GM19025 (cell line): ENCODE data around the gene PPOX.

Experiments used
- ATAC-seq: cut with Tn5 transposase; IDR thresholded peaks from one replicate; pipeline ENCODE4 v1.9.1; 2021; ENCODE audit warnings: mild to moderate bottlenecking, low read depth, moderate library complexity; ENCODE audit not compliant: unreplicated experiment

The PPOX gene

DNA sequence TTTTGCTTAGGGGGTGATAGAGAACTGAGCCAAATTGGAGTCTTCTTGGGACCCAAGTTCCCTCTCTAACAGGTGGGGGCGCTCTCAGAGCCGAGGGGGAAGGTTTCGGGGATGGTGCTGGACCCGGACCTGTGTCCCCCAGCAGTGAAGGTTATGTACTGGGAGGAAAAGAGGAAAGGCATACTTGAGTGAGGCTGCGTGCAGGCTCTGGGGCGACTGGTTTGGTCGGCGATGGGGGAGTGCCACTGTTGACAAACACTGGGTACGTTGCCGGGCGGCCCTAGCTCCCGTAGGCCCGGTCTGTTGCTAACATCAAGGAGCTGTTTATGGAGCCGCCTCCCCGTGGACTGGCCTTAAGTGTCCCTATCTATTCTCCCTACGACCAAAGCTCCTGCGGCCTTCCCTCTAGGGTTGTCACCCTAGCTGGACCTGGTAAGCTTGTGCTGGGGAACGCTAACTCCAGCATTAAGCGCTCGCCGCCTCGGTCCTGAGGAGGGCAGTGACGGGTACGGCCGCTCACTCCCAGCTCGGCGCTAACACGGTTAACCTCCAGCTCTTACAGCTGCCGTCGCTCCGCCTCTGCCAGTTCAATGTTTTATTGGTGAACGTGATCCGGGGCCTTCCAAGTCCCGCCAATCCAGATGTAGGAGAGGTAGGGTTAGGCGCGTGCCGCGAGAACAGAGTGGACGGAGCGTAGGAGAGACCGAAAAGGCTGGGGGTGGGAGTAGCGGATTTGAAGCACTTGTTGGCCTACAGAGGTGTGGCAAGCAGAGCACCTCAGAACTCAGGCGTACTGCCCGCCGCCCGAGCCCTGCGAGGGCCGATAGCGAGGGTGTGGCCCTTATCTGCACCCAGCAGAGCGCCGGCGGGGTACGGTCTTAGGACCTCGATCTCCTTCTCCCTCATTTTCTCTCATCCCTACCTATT is at the start of gene PPOX:
TSS of gene PPOX (plus strand) at position 685 of the 927 bp plus-strand sequence. CDS start 422 bp downstream, outside the sequence.
- peak; percentile 93 for ATAC-seq

DNA sequence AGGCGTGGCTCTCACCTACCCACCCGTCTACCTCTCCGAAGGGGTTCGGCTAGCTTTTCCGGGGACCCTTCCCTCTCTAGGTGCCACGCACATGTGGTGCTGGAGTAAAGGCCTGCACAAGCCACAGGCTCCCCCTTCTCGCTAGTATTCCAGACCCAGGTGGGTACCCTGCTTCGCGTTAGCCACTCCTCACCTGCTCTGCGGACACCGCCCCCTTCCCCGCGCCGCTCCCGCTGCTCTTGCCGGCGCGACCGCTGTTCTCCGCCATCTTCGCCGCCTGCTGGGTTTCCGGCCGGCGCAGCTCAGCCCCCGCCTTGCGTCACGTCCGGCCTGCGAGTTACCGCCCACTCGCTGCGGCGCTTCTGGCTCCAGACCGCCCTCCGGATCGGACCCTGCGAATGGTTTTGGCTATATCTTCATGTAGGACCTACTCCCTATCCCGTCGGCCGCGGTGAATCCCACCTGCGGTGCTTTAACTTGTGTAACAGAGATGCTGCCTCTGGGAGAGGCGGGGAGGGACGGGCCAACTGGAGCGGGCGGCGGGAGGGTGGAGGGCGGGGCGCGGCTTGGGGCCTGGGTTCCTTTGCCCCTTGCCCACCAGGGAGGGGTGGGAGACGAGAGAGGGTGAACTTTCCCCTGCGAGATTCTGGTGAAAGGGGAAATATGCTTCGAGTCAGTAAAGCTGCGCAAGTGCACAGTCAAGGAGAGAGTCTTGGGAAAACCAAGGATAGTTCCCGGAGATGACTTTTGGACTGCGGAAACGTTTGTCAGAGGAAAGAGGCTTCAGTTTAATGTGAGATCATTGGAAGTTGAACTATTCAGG is 48.3 kb upstream of the PPOX start, which contains the start of the genes NIT1 and PFDN2:
TSS of gene NIT1 (plus strand) at position 347 of the 823 bp plus-strand sequence. CDS start at position 419, 72 bp downstream.
TSS of gene PFDN2 (minus strand) at position 279 of the 823 bp plus-strand sequence. CDS start at position 268, 11 bp downstream.
- peak; percentile 86 for ATAC-seq

DNA sequence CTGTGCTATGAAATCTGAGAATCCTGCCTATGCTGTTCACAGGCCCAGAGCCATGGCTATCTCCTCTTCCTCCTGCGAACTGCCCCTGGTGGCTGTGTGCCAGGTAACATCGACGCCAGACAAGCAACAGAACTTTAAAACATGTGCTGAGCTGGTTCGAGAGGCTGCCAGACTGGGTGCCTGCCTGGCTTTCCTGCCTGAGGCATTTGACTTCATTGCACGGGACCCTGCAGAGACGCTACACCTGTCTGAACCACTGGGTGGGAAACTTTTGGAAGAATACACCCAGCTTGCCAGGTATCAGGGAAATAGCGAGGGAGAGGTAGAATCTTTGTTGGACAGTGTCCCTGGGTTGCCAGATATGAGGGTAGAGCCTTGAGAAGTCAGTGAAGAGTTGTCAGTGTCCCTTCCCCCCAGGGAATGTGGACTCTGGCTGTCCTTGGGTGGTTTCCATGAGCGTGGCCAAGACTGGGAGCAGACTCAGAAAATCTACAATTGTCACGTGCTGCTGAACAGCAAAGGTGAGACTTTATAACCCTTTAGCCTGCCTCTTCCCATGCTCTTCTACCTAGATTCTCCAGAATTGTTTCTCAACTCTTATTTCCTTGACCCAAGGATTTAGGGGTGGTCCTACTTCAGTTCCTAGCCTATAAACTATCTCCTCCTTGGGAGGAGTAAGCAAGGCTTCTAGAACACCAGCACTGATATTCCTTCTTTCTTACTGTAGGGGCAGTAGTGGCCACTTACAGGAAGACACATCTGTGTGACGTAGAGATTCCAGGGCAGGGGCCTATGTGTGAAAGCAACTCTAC is 46.9 kb upstream of the PPOX start:
- no peak for ATAC-seq

DNA sequence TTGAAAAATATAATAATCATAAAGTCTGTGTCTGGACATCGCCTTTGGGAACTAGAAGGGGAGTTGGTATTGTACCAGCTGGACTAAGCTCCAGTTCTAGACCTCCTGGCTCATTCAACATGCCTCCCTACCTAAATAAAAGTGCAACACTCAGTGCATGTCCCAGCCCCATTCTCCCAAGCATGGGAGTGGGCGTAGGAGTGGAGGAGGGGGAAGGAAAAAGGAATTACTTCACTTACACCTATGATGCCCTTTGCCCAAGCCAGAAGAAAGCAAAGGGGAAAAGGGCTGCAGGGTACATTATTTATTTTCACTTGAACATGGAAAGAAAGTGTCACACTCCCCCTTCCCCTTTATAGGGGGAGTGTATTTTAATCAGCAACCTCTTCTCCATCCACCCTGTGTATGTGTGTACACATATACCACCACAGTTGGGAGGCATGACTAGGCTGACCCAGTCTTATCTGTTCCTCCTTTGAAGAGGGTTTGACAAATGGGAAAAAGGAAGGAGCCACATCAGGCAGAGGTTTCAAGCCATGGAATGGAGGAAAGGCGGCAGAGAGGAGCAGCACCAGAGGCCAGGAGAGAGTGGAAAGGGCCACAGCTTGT is 45.1 kb upstream of the PPOX start:
- ATAC-seq = no peak

DNA sequence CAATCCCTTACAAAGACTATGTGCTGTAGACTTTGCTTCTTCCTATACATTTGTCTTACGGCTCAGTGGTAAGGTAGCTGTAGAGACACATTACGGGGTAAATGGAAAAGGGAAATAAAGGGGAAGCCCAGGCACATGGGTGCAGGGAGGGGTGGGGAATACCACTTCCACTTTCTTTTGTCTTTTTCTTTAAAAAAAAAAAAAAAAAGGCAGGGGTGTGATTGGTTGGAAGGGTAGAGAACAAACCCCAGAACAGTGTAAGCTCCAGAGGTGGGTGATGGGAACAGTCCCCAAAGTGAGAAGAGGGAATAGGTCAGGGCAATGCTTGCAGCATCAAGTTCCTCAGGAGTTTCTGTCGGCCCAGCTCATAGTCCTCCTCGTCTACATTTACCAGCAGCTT is 44.4 kb upstream of the PPOX start:
- ATAC-seq = no peak

DNA sequence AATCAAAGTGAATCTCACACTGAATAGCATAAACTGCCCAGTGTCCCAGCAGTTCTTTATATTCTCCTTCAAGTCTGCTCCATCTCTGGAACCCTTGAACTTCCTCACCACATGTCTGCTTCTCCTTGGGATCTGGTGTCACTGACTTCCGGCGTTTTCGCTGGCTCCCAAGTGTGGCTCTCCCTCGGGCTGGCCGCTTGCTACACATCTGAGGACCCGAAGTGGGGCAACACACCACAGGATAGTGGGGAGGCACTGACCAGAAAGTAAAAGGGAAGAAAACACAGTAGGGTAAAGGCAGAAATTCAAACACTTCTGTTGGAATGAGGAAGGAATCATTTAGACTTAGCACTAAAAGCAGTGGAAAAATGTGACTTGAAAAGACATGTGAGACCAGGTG is 43.3 kb upstream of the PPOX start:
- no peak for ATAC-seq

DNA sequence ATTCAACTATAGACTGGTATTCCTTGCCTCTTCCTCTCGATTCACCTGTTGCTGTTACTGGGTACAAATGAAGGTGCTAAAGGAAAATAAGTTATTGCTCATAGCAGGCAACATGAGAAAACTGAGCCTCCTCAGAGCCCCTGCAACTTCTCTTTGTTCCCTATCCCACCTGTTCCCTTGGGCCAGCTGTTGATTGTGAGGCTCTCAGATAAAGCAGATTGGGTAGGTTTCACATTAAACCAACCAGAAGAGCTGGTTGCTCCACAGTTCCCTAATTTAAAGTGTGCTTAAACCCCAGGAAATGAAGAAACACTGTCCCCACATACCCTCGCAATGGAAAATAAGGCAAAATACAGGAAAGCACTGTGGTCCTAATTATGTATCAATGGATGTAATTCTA is 38.6 kb upstream of the PPOX start:
- no peak for ATAC-seq

DNA sequence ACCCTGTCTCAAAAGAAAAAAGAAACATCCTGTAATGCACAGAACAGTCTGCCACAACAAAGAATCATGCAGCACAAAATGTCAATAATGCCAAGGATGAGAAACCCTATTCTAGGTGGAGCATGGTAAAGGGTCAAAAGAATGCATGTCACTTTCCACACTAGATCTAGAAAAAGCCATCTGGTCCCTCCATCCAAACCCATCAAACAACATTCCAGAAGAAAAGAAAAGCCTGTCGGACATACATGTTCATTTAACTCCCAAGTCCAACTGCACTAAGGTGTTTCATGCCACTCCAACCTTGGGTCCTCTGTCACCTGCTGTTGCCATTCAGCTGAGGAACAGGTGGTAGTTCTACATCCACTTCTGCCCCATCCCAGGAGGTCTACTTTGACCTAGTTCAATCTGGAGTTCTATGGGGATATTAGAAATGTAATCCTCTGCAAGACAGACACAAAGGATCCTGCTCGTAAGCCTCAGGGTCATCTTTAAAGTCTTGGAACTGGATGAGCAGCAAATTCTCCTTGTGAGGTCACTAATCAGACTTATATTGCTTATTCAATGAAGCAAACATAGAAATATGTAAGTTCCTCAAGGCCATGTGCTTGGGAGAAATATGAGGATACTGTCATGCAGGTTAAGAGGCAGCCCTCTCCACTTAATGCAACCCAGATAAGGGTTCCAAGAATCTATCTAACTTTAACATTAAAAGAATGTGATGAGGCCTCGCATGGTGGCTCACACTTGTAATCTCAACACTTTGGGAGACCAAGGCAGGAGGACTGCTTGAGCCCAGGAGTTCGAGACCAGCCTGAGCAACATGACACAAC is 37.4 kb upstream of the PPOX start:
- no peak for ATAC-seq

DNA sequence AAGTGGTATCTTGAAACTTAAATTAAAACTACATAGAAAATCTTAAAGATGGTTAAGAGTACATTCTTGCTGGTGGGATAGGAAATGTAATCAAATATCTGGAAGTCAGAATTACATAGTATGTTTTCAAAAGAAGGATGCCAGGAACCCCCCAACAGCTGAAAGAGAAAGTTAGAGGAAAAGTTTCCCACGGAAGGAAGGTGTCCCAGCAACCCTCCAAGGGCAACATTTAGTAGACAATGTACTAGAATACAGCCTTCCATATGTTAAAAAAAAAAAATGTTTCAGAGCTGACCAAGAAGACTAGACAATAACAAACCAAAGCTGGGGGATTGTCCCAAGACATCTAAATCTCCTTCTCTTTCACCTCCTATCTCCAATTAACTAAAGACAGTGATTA is 36.0 kb upstream of the PPOX start:
- ATAC-seq = no peak

DNA sequence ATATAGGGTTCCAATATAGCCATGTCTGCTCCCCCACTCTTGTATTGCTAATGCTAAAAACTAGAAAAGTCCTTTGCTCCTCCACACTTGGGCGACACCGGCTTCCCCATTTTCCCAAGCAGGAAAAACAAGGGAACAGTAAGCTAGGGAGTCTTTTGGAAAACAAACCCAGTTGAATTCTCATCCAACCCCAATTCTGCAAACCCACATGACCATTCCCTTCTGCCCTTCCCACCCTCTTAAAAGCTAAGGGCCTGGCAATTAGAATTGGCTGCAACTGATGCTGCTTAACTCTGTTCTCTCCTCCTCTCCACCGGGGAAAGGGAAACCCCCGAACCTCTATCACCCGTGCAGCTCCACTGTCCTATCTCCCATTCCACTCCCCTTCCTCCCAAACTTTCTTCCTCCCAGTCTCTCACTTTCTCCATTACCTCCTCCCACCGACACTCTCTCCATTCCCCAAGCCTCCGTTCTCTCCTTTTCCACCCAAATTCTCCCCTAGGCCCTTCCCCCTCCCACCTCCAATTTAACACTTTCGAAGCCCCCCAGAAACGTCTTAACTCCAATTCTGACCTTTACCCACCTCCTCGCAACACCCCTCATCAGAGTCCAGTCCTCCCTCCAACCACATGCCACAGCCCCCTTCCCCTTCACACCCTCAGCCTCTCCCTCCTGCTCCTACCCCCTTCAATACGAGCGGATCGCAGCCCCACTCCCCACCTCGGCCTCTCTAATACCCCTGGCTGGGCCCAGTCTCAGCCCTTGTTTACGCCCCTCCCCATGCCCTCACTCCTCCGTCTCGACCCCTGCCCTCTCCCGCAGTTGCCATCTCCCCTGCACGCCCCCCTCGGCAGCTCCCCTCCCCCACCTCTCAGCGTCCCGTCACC is 34.5 kb upstream of the PPOX start:
- no peak for ATAC-seq

DNA sequence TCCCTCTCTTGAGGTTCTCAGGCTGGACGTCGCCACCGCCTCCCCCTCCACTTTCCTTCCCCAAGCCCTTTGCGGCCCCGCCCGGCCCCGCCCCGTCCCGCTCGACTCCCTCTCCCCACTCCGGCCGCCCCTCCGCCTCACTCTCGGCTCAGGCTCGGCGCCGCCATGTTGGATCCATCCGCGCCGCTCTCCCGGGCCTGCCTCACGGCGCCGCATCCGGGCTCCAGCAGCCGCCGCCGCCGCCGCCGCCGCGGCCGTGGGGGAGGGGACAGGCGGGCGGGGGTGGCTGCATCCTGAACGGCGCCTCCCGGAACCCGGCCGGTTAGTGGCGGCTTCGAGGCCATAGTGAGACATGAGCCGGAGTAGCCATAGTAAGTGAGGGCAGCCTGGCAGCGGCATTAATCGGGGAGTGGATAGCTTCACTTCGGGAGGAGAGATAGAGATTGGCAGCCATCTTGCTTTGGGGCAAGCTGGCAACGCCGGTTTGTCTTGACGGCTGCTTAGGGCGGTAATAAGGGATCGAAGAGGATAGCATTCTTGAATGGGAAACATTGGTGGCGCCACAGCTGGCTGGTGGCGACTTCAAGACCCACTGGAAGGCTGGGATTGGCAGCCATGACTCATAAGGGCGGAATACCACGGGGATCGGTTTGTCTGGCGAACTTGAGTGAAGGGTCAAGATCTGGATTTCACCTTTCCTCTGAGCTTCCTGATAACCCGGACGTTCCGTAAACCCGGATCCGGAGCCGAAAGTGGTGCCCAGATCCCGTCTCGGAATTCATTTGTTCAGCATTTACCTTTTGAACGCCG is 33.6 kb upstream of the PPOX start, which contains the start of gene DEDD:
TSS of gene DEDD (minus strand) at position 258 of the 810 bp plus-strand sequence. CDS start 8,205 bp downstream, outside the sequence.
- ATAC-seq = peak; percentile 97

DNA sequence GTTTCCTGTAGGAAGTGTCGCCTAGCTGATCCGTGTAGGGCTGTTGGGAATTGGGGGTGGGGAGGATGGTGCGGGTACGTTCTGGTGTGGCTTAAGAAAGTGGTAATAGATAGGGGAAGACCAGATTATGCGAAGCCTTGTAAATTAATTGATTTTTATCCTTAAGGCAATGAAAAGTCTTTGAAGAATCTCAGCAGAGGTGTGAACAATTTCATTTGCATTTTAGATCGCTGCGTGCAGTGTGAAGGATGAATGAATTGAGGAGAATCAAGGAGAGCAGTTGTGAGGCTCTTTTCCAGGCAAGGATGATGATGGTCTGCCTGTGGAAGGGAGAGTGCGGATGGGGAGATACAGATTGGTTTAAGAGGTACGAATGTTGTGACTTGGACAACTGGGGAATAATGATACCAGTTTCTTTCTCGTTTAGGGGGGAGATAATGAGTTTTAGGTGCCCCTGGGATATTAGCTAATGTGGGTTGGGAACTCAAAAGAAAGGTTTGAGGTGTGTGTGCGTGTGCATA is 32.9 kb upstream of the PPOX start:
- ATAC-seq = no peak

DNA sequence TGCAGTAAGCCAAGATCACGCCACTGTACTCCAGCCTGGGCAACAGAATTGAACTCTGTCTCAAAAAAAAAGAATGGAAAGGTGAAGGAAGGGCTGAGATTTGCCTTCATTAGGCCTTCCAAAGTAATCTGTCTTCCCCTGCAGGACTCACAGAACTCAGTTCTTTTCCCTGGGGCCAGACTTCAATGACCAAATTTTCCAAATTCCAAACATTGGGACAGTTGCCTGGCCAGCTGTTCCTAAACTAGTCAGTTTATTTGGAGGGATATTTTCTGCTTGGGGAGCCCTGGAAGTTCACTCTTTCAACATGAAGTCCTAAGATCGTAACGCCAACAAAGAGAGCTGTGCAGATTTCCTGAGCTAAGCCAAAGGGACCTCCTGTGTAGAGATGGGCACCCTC is 28.3 kb upstream of the PPOX start:
- no peak for ATAC-seq

DNA sequence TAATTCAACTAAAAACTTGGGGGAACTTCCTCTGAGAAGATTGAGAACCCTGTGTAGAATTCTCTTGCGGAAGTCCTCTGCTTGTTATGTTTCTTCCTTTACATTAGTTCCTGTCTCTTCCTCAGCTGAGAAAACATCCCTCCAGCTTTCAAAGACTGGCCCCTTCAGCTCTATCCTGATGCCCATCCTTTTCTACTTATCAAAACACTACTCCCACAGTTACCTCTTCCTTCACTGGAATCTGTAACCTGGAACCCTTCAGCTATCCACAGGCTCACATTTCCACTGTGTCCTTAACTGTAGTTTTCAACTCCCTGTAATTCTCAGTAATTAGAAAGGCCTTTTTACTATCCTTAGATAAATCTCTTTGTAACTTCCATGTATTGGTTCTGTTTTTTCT is 27.8 kb upstream of the PPOX start:
- ATAC-seq = no peak

DNA sequence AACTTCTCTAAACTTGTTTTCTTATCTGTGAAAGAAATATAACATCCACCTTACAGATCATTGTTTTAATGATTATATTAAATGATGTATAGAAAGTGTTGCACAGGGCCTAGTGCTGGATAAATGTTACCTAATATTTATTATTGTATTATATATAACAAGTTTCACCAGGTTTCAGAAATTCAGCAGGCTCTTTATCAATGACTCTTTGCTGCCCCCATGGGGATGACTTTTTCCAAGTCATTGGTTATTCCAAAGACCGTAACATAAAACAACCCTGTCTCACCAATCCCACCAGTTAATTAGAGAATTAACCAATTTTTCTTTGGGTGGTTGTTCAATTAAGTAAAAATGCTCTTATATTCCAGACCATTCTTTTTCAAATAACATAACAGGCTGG is 26.5 kb upstream of the PPOX start:
- no peak for ATAC-seq

DNA sequence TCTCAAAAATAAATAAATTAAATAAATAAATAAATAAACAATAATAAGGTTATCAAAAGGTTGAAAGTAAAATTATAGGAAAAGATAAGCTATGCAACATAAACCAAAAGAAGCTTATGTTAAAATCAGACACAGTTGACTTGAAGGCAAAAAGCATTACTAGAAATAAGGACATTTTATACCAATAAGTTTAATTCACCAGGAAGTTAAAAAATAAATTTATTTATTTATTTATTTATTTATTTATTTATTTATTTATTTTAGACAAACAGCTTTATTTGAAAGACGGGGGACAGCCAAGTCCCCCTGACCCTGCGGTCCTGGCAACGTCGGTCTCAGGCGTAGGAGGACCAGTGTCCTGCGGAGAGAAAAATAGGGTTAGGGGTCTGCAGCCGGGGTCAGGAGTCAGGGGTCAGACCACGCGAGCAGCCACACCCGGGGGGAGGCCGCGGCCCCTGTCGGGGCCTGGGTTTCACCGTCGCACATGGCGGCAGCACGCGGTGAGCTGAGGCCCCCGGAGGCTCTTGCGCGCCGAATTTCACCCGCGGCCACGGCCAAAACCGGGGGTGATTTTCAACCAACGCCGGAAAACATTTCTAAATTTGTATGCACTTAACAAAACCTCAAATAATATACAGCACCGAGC is 25.3 kb upstream of the PPOX start:
- no peak for ATAC-seq
